Measurements from ENCODE around the gene PCDH8. TPM values are rescaled to one million over a fixed set of nuclear protein-coding genes. Genes with fewer than 3 reads are reported as not detected.
"Not testable (repeated sequence)": the region's sequence is repeated elsewhere in the genome, so short reads cannot be mapped to it uniquely, and the experiment has no call there.

Gene PCDH8
- total RNA-seq, 1 experiment from 2014 or later: not detected

GRCh38 chr13:52830946-52831345, 17.5 kb downstream of the PCDH8 start:
- H3K4me3 Mint-ChIP-seq (ENCODE audit: unreplicated experiment): no peak overlapping the region
- BruUV-seq (replicated peaks): no TSS peak
- peaks cover 22% of the 10 kb centered on the region for H3K27me3 Mint-ChIP-seq (ENCODE audit: insufficient read depth, unreplicated experiment)
- no peak for TF ChIP-seq CTCF (IDR thresholded peaks at IDR 0.05; ENCODE audit: insufficient read depth in 1 of 2, low read depth in 1 of 2, low read length in 1 of 2, severe bottlenecking in 1 of 2, unreplicated experiment in 1 of 2)
- H3K27ac Mint-ChIP-seq (ENCODE audit: unreplicated experiment): no peak overlapping the region
- Histone ChIP-seq H3K9me3 (0 out of 2 replicates have a peak, but pooled peaks cover 2% of the 10 kb centered on the region), H3K4me3 (ENCODE audit: low read depth, low read length) (no peak overlapping the region), H3K27me3 (replicated peaks; ENCODE audit: control insufficient read depth, insufficient read depth, low read length) (no peaks in the 10 kb centered on the region), H3K4me1 (no peaks in the 10 kb centered on the region), H3K36me3 (ENCODE audit: control insufficient read depth, insufficient read depth, low read length) (no peaks in the 10 kb centered on the region)
- no peak for DNase-seq
- peaks cover 7% of the 10 kb centered on the region for H3K4me1 Mint-ChIP-seq (ENCODE audit: low read depth, unreplicated experiment)
- no peaks in the 10 kb centered on the region for H3K36me3 Mint-ChIP-seq (ENCODE audit: insufficient read depth, unreplicated experiment)
- ChIA-PET POLR2A (interaction anchor here (0.5 kb wide), 1 partner anchor 196 kb away, joined by 3 read pairs; no protein-coding TSS in a partner anchor), CTCF (no interaction called here)
- intact Hi-C loops (cut with micrococcal nuclease; ENCODE audit: unreplicated experiment): no loop called here
- H3K9me3 Mint-ChIP-seq (ENCODE audit: unreplicated experiment): no peaks in the 10 kb centered on the region

- H3K27me3 Mint-ChIP-seq (ENCODE audit: insufficient read depth, unreplicated experiment): peaks cover 16% of the 10 kb centered on the region
- ChIA-PET POLR2A (no interaction called here), CTCF (no interaction called here)
- Histone ChIP-seq H3K9me3 (peaks cover 7% of the 10 kb centered on the region; the same call in 1 of the 2 replicates), H3K27me3 (replicated peaks; ENCODE audit: control insufficient read depth, insufficient read depth, low read length) (no peaks in the 10 kb centered on the region), H3K4me3 (ENCODE audit: low read depth, low read length) (no peak overlapping the region), H3K36me3 (ENCODE audit: control insufficient read depth, insufficient read depth, low read length) (no peaks in the 10 kb centered on the region), H3K4me1 (no peaks in the 10 kb centered on the region)
- no peaks in the 10 kb centered on the region for H3K9me3 Mint-ChIP-seq (ENCODE audit: unreplicated experiment)
- H3K27ac Mint-ChIP-seq (ENCODE audit: unreplicated experiment): no peak overlapping the region
- H3K4me3 Mint-ChIP-seq (ENCODE audit: unreplicated experiment): no peak overlapping the region
- peaks cover 7% of the 10 kb centered on the region for H3K4me1 Mint-ChIP-seq (ENCODE audit: low read depth, unreplicated experiment)
- no peaks in the 10 kb centered on the region for H3K36me3 Mint-ChIP-seq (ENCODE audit: insufficient read depth, unreplicated experiment)
- DNase-seq: no peak
- intact Hi-C loops (cut with micrococcal nuclease; ENCODE audit: unreplicated experiment): no loop called here
- BruUV-seq (replicated peaks): no TSS peak
- no peak for TF ChIP-seq CTCF (IDR thresholded peaks at IDR 0.05; ENCODE audit: insufficient read depth in 1 of 2, low read depth in 1 of 2, low read length in 1 of 2, severe bottlenecking in 1 of 2, unreplicated experiment in 1 of 2)
Observed at GRCh38 chr13:52827839-52828238, 20.6 kb downstream of the PCDH8 start.

- H3K27ac Mint-ChIP-seq (ENCODE audit: unreplicated experiment); H3K4me1 ChIP-seq; H3K27me3 ChIP-seq (replicated peaks; ENCODE audit: control insufficient read depth, insufficient read depth, low read length); DNase-seq; H3K4me3 Mint-ChIP-seq (ENCODE audit: unreplicated experiment); H3K9me3 ChIP-seq; H3K36me3 ChIP-seq (ENCODE audit: control insufficient read depth, insufficient read depth, low read length); POLR2A ChIA-PET; BruUV-seq (replicated peaks); H3K36me3 Mint-ChIP-seq (ENCODE audit: insufficient read depth, unreplicated experiment); H3K4me3 ChIP-seq (ENCODE audit: low read depth, low read length); H3K27me3 Mint-ChIP-seq (ENCODE audit: insufficient read depth, unreplicated experiment); H3K4me1 Mint-ChIP-seq (ENCODE audit: low read depth, unreplicated experiment); intact Hi-C loops (cut with micrococcal nuclease; ENCODE audit: unreplicated experiment); CTCF ChIA-PET: not testable (repeated sequence)
- peaks cover 17% of the 10 kb centered on the region for H3K9me3 Mint-ChIP-seq (ENCODE audit: unreplicated experiment)
Observed at GRCh38 chr13:52817886-52818285, 30.6 kb downstream of the PCDH8 start.

GRCh38 chr13:52815330-52815729, 33.1 kb downstream of the PCDH8 start:
- Mint-ChIP-seq H3K27me3 (ENCODE audit: insufficient read depth, unreplicated experiment) (peaks cover 4% of the 10 kb centered on the region), H3K4me1 (ENCODE audit: low read depth, unreplicated experiment) (no peaks in the 10 kb centered on the region), H3K27ac (ENCODE audit: unreplicated experiment) (no peak overlapping the region), H3K36me3 (ENCODE audit: insufficient read depth, unreplicated experiment) (no peaks in the 10 kb centered on the region), H3K4me3 (ENCODE audit: unreplicated experiment) (no peak overlapping the region), H3K9me3 (ENCODE audit: unreplicated experiment) (peaks cover 17% of the 10 kb centered on the region)
- Histone ChIP-seq H3K27me3 (replicated peaks; ENCODE audit: control insufficient read depth, insufficient read depth, low read length) (no peaks in the 10 kb centered on the region), H3K4me1 (no peaks in the 10 kb centered on the region), H3K9me3 (peaks cover 5% of the 10 kb centered on the region; the same call in 1 of the 2 replicates), H3K4me3 (ENCODE audit: low read depth, low read length) (no peak overlapping the region), H3K36me3 (ENCODE audit: control insufficient read depth, insufficient read depth, low read length) (no peaks in the 10 kb centered on the region)
- ChIA-PET CTCF (no interaction called here), POLR2A (no interaction called here)
- BruUV-seq (replicated peaks): no TSS peak
- DNase-seq: no peak
- no peak for TF ChIP-seq CTCF (IDR thresholded peaks at IDR 0.05; ENCODE audit: insufficient read depth in 1 of 2, low read depth in 1 of 2, low read length in 1 of 2, severe bottlenecking in 1 of 2, unreplicated experiment in 1 of 2)
- intact Hi-C loops (cut with micrococcal nuclease; ENCODE audit: unreplicated experiment): no loop called here

Data from Caco-2 (cell line).